Fibroblast of the aortic adventitia (primary cell): ENCODE results near the gene UTP11. TPM values are rescaled to one million over a fixed set of nuclear protein-coding genes. Genes with fewer than 3 reads are reported as not detected.

Experiments used
- DNase-seq: peaks from one replicate; pipeline ENCODE4 v3.0.0-alpha.2; 2010; ENCODE audit warnings: low read depth
- H3K4me3 ChIP-seq: 2 replicates; pipeline ENCODE4 v1.5.1; 2011; ENCODE audit warnings: low read depth, mild to moderate bottlenecking, control low read depth, low read length, moderate library complexity
- total RNA-seq: library from RNA; depleted of rRNA; stranded (reverse); fragments of >200 nt; gene quantifications from 2 replicates; pipeline ENCODE4 v1.2.3, GENCODE V29; 2012; ENCODE audit warnings: low replicate concordance
- TF ChIP-seq, protein P1 (sequence below): IDR thresholded peaks from 2 replicates; pipeline ENCODE4 v1.5.1; 2011; ENCODE audit warnings: mild to moderate bottlenecking, low read length, control low read depth, inconsistent platforms; ENCODE audit not compliant: insufficient read depth

The UTP11 gene
- total RNA-seq, 1 donor = 68.1 TPM

DNA sequence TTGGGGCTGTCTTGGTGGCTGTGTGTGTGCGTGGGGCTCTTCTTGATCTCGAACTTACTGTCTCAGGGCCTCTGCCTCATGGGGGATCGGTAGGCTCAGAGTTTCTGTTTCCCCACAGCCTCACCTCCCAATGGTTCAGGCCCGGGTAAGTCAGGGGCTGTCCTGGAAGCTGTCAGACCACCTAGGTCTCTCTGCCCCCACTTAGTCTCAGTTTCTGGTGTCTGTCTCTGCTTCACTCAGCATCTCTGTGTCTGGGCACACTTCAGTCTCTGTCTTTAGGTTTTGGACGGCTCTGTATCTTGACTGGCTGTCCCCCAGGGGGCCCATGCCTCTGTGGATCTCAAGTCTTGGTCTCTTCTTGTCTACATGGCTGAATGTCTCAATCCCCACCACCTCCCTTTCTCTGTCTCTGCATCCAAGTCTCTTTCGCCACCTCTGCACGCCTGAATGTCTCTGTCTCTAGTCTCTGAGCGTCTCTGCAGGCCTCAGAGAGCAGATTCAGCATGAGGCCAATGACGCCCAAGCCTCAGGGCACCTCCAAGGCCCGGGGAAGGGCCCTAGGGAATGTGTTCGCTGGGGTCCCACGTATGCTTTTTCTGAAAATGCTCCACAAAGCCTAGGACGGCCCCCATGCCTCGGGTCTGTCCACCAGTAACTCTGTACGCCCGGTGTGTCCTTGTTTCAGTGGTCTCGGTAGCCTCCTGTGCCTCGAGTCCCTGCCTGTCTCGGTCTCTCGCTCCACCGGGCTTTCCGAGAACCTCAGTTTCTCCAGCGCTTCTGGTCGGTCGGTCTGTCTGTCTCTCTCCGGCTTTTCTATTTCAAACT lies 8.0 kb upstream of the UTP11 start:
- TF ChIP-seq, protein P1, sequence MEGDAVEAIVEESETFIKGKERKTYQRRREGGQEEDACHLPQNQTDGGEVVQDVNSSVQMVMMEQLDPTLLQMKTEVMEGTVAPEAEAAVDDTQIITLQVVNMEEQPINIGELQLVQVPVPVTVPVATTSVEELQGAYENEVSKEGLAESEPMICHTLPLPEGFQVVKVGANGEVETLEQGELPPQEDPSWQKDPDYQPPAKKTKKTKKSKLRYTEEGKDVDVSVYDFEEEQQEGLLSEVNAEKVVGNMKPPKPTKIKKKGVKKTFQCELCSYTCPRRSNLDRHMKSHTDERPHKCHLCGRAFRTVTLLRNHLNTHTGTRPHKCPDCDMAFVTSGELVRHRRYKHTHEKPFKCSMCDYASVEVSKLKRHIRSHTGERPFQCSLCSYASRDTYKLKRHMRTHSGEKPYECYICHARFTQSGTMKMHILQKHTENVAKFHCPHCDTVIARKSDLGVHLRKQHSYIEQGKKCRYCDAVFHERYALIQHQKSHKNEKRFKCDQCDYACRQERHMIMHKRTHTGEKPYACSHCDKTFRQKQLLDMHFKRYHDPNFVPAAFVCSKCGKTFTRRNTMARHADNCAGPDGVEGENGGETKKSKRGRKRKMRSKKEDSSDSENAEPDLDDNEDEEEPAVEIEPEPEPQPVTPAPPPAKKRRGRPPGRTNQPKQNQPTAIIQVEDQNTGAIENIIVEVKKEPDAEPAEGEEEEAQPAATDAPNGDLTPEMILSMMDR = no peak
- peak overlapping the region; percentile 88 for H3K4me3 ChIP-seq
- DNase-seq = no peak

DNA sequence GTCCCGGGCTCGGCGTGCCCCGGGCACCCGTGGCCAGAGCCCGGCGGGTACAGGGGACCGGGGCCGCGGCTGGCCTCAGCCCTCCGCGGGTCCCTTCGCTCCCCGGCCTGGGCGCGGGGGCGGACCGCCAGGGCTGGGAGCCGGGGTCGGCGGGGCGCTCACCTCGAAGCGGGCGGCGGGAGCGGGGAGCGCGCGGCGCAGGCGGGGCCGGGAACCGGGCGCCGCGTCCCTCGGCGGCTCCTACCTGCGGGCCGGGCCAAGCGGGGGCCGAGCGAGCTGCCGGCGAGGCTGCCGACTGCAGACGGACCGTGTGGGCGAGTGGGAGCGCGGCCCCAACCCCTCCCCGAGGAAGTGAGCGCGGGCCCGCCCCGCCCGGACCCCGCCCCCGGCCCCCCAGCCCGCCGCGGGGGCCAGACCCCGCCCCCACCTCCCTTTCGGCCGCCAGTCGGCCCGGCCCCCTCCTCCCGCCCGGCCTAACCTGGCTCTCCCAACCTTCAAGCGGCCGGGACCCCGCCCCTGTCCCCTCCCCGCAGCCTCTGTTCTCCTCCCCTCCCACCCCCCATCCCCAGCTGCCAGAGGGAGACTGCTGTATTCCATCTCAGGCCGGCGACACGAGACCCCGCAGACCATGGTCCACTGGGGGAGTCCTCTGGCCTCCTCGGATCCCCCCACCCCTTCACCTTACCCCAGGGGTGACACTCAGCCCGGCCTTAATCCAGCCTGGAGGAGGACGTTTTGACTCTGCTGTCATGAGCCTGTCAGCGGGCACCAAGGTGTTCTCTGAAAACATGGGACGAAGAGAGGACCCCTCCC lies 7.1 kb upstream of the UTP11 start, which contains the start of gene FHL3:
Gene FHL3 (minus strand): TSS at position 320 of the 813 bp plus-strand sequence. CDS start 6,102 bp downstream, outside the sequence.
- peak within 1 kb of the TSS; percentile 88 for H3K4me3 ChIP-seq
- DNase-seq = no peak
- TF ChIP-seq, protein P1 = no peak

DNA sequence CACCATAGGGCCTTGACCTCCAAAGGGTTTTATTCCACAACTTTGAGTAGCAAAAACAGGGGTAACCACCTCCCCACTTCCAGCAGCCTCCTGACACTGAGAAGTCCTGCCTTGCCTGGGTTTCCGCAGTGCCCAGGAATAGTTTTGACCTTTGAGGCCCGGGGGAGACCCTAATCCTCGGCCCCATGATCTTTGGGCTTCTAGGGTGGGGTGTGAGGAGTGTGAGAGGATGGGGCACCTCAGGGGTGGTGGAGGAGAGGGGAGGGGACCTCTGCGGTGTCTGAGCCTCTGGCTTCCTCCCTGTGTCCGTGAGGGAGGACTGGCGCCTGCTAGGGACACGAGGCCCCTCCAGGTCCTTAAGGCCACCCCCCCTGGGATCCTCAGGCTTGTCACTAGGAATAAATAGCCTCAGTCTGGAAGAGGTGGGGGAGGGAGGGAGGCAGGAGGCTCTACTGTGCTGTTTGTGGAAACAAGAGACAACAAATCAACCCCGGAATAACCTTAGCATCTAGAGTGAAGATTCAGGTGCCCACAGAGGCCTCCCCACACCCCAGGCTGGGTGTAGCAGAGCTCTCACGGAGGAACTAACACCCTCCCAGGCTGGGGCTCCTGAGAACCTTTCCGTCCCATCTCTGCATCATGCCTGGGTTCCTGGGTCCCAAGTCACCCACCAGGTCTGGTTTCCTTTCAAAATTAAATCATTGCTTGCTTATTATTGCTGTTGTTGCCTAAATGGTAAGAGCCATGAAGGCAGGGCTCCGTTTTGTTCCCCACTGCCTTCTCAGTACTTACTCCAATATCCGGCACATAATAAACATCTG lies 6.3 kb upstream of the UTP11 start:
- no peak for DNase-seq
- H3K4me3 ChIP-seq = peak overlapping the region; percentile 88
- TF ChIP-seq, protein P1 = no peak

DNA sequence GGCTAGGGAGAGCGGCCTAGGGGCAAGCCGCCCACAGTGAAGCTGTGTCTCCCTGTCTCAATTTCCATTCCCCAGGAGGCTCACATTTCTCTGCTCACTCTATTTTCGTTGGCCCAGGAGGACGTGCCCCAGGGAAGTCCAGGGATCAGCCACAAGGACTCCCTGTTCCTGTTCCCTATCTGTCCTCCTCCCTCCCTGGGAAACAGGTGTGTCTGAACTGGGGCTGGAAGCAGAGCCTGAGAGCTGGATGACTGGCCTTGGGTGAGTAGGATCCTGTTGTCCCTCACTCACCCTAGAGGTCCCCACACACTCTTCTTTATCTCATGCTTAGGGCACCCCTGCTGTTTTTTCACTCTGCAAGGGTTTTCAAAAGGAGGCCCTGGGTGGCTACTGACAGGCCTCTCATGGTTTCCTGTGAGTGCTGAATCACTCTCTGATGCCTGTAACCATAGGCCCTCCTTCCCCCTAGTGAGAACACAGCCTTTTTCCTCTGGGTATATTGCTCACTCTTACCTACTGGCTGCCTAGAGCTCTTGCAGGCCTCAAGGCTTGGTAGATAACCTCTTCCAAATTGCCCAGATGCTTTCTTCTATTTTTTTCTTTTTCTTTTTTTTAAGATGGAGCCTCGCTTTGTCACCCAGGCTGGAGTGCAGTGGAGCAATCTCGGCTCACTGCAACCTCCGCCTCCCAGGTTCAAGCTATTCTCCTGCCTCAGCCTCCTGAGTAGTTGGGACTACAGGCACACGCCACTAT lies 3.3 kb upstream of the UTP11 start:
- TF ChIP-seq, protein P1 = peak; percentile 20
- peak; percentile 75 for DNase-seq

DNA sequence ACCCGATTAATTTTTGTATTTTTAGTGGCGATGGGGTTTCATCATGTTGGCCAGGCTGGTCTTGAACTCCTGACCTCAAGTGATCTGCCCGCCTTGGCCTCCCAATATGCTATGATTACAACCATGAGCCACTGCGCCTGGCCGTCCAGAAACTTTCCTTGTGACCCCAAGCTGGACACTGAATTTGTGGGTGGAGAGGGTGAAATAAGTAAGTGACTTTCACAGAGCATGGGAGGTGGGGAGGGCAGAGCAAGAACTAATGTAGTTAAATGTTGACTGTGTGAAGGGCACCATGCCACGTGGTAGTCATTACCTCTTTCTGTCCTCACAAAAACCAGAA lies 2.7 kb upstream of the UTP11 start:
- no peak for DNase-seq
- TF ChIP-seq, protein P1 = no peak
- no peak overlapping the region for H3K4me3 ChIP-seq

More for the DNA sequence above, 3.3 kb upstream of the UTP11 start:
- no peak overlapping the region for H3K4me3 ChIP-seq

DNA sequence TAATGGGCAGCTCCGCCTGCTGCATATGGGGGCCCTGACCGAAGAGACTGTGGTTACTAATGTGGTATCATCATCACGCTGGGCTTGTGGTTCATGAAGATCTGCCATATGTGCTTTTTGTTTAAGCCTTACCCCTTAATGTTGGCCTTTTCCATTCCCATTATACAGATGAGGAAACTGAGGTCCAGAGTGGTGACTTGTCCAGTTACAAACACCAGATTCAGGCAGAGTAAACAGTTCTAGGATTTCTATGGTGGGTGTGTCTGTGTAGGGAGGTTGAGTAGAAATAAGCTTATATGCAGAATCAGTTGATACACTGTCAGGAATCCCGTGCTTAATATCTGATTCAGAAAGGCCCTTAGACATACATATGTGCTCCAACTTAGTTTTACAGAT lies 691 bp downstream of the UTP11 start:
- TF ChIP-seq, protein P1 = no peak
- peak overlapping the region; percentile 93 for H3K4me3 ChIP-seq
- DNase-seq = no peak
